Activated CD8-positive, alpha-beta T cell treated with anti-CD3 and anti-CD28 coated beads, Interleukin-2, amount 10 ng/mL, durations not matched to agents 7 days and 5 days (primary cell): ENCODE results near the gene TRMT112. TPM values are rescaled to one million over a fixed set of nuclear protein-coding genes. Genes with fewer than 3 reads are reported as not detected.

Experiments
- ATAC-seq: fragments of 150-1000 bp; cut with Tn5 transposase; one replicate; pipeline ENCODE4 v1.10.0; 2021; ENCODE audit warnings: moderate library complexity
- CTCF ChIA-PET: fragments of 350-600 bp; sonication (Branson Sonifier 250); formaldehyde crosslinking; loops from one replicate; lab custom pipeline; 2021; ENCODE audit warnings: antibody characterized with exemption; lab: Charles Lee
- POLR2A ChIA-PET: fragments of 350-600 bp; sonication (Branson Sonifier 250); formaldehyde crosslinking; loops from one replicate; lab custom pipeline; 2021; ENCODE audit warnings: antibody characterized with exemption; lab: Charles Lee
- DNase-seq: peaks from one replicate; pipeline ENCODE4 v3.0.0-alpha.2; 2020
- H3K27ac Mint-ChIP-seq: one replicate; pipeline ENCODE4 v1.8.0; 2021; ENCODE audit warnings: mild to moderate bottlenecking, mixed read lengths
- H3K27me3 Mint-ChIP-seq: one replicate; pipeline ENCODE4 v1.8.0; 2021; ENCODE audit warnings: low read depth, mixed read lengths
- H3K36me3 Mint-ChIP-seq: one replicate; pipeline ENCODE4 v1.8.0; 2021; ENCODE audit warnings: low read depth, mixed read lengths
- H3K4me1 Mint-ChIP-seq: one replicate; pipeline ENCODE4 v1.8.0; 2021; ENCODE audit warnings: low read depth, mixed read lengths
- H3K4me3 Mint-ChIP-seq: one replicate; pipeline ENCODE4 v1.8.0; 2021; ENCODE audit warnings: mild to moderate bottlenecking, mixed read lengths
- H3K9me3 Mint-ChIP-seq: one replicate; pipeline ENCODE4 v1.8.0; 2022; ENCODE audit warnings: mixed read lengths; ENCODE audit not compliant: insufficient read depth
- total RNA-seq, 2 experiments: library from RNA; stranded (reverse); gene quantifications; one replicate each; pipeline ENCODE4 v1.2.3, GENCODE V29; 2021

The TRMT112 gene
- total RNA-seq, 2 experiments from 2014 or later: 154 to 165 TPM

DNA sequence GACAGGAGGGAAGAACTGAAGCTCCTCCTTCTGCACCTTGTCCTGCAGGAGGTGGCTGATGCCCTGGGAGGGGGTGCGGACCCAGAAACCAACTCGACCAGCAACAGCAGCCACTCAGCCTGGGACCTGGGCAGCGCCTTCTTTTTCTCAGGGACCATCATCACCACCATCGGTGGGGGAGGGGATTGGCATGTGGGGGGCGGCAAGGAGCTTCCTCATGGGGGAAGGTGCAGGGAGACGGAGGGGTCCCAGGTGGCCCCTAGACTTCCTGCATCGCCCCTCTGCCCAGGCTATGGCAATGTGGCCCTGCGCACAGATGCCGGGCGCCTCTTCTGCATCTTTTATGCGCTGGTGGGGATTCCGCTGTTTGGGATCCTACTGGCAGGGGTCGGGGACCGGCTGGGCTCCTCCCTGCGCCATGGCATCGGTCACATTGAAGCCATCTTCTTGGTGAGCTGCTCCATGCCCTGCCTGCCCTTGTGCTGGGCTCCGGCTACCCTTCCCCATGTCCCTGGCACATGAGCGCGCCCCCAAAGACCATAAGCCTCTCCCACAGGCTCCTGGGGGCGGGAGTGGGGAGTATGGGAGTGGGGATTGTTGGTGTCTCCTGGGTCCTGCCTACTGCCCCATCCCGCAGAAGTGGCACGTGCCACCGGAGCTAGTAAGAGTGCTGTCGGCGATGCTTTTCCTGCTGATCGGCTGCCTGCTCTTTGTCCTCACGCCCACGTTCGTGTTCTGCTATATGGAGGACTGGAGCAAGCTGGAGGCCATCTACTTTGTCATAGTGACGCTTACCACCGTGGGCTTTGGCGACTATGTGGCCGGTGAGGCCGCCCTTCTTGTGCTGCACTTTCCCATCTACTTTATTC is 20.3 kb downstream of the TRMT112 start:
- DNase-seq: no peak
- ChIA-PET CTCF (interaction anchor here (1.0 to 4.1 kb wide), 4 partner anchors 7 to 151 kb away, joined by 3 to 21 read pairs (median 3); partner anchors contain the start of genes ESRRA and FERMT3), POLR2A (interaction anchor here (0.8 to 1.1 kb wide), 2 partner anchors 12 to 90 kb away, joined by 3 to 5 read pairs; partner anchors contain the start of gene GPR137)
- H3K9me3 Mint-ChIP-seq: no peaks in the 10 kb centered on the region
- peaks cover 29% of the 10 kb centered on the region for H3K4me1 Mint-ChIP-seq
- peaks cover 82% of the 10 kb centered on the region for H3K27me3 Mint-ChIP-seq
- no peak overlapping the region for H3K27ac Mint-ChIP-seq
- no peak for ATAC-seq
- H3K36me3 Mint-ChIP-seq: no peaks in the 10 kb centered on the region
- H3K4me3 Mint-ChIP-seq: no peak overlapping the region

DNA sequence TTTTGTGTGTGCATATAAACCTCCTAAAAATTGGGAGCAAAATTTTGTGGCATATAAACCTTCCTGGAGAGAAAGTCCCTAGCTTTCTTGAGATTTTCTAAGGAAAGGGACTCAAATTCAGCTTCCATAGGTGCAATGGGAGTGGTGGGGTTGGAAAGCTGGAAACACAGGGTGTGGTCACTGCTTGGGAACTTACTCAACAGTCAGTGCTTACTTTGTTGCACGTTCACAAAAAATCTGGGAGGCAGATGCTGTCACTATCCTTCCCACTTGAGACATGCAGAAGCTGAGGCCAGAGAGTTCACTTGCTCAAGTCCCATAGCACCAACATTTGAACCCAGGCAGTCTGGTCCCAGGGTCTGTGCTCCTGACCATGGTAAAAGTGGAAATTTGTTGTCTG is 21.1 kb downstream of the TRMT112 start:
- Mint-ChIP-seq H3K27ac (no peak overlapping the region), H3K4me1 (peaks cover 26% of the 10 kb centered on the region), H3K27me3 (peaks cover 82% of the 10 kb centered on the region), H3K36me3 (no peaks in the 10 kb centered on the region), H3K4me3 (no peak overlapping the region), H3K9me3 (no peaks in the 10 kb centered on the region)
- ATAC-seq (no peak), DNase-seq (no peak)
- CTCF ChIA-PET: interaction anchor here (1.2 to 4.1 kb wide), 3 partner anchors 8 to 151 kb away, joined by 3 to 21 read pairs (median 3); partner anchors contain the start of gene ESRRA
- POLR2A ChIA-PET: interaction anchor here (1.1 kb wide), 1 partner anchor 11 kb away, joined by 5 read pairs; the partner anchor contains the start of gene GPR137

DNA sequence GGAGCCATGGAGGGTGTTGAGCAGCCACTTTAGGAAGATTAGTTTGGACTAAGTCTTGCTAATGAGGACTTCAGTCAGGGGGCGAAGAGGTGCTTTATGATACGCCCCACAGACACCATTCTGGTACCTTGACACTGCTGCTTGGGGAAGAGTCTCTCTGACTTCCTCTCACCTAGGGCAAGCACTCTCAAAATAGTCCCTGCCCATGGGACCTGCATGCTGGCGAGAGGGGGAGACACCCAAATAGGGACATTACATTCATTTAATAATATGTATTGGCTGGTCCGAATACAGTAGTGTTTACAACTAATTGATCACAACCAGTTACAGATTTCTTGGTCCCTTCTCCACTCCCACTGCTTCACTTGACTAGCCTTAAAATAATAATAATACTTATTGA is 21.6 kb downstream of the TRMT112 start:
- ATAC-seq (no peak), DNase-seq (no peak)
- Mint-ChIP-seq H3K27ac (no peak overlapping the region), H3K36me3 (peaks cover under 1% of the 10 kb centered on the region), H3K27me3 (peaks cover 83% of the 10 kb centered on the region), H3K4me3 (no peak overlapping the region), H3K4me1 (peaks cover 25% of the 10 kb centered on the region), H3K9me3 (no peaks in the 10 kb centered on the region)
- CTCF ChIA-PET: interaction anchor here (1.2 to 4.1 kb wide), 3 partner anchors 8 to 150 kb away, joined by 3 to 21 read pairs (median 3); partner anchors contain the start of gene ESRRA
- POLR2A ChIA-PET: no interaction called here

DNA sequence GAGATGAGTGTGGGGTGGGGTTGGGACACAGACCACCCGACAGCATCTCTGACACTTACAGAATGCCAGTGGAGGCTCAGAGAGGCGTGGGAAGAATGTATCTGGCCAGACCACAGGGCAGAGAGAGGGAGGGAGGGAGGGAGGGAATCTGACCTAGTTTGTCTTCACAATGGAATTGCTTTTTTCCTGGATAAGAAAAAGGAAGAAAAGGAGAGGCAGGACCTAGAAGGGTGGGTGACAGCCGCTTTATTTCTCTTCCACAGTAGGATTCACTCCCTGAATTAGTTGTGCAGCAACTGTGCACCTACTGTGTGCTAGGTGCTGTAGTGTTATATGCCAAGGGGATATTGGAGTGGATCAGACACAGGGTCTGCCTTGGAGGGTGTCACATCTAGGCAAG is 22.6 kb downstream of the TRMT112 start:
- Mint-ChIP-seq H3K9me3 (no peaks in the 10 kb centered on the region), H3K36me3 (peaks cover 2% of the 10 kb centered on the region), H3K4me1 (peaks cover 22% of the 10 kb centered on the region), H3K27me3 (peaks cover 81% of the 10 kb centered on the region), H3K4me3 (no peak overlapping the region), H3K27ac (no peak overlapping the region)
- POLR2A ChIA-PET: interaction anchor here (0.6 to 0.7 kb wide), 2 partner anchors 50 to 65 kb away, joined by 3 to 8 read pairs; no protein-coding TSS in a partner anchor
- ATAC-seq (no peak), DNase-seq (no peak)
- CTCF ChIA-PET: interaction anchor here (4.1 kb wide), 1 partner anchor 9 kb away, joined by 21 read pairs; the partner anchor contains the start of gene ESRRA

DNA sequence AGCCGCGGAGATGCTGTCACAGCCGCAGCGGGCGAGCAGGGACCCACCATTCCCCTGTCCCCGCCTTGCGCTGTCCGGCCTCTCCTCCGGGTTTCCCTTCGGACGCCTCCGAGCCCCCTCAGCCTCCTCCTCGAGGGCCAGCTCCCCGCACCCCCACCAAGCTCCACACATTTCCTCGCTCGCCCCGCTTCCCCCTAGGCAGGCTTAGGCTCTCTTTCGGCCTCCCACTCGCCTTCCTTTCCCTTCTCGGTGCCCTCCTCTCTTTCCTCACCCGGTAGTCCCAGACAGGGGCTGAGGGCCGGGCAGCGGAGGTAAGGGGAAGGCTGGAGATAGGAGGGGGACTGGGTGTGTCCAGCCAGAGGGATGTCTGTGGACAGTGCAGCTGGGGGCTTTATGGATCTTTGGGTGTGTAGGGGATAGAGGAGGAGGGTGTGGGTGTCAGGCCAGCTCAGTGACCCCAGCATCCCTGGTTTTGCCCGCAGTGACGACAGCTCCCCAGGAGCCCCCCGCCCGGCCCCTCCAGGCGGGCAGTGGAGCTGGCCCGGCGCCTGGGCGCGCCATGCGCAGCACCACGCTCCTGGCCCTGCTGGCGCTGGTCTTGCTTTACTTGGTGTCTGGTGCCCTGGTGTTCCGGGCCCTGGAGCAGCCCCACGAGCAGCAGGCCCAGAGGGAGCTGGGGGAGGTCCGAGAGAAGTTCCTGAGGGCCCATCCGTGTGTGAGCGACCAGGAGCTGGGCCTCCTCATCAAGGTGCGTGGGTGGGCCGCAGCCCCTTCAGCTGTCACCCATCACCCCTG is 24.7 kb downstream of the TRMT112 start:
- ATAC-seq: peak; percentile 6
- POLR2A ChIA-PET: interaction anchor here (0.8 to 1.3 kb wide), 5 partner anchors 11 to 107 kb away, joined by 3 to 4 read pairs (median 3); partner anchors contain the start of genes FERMT3 and STIP1
- H3K27me3 Mint-ChIP-seq: peaks cover 62% of the 10 kb centered on the region

DNA sequence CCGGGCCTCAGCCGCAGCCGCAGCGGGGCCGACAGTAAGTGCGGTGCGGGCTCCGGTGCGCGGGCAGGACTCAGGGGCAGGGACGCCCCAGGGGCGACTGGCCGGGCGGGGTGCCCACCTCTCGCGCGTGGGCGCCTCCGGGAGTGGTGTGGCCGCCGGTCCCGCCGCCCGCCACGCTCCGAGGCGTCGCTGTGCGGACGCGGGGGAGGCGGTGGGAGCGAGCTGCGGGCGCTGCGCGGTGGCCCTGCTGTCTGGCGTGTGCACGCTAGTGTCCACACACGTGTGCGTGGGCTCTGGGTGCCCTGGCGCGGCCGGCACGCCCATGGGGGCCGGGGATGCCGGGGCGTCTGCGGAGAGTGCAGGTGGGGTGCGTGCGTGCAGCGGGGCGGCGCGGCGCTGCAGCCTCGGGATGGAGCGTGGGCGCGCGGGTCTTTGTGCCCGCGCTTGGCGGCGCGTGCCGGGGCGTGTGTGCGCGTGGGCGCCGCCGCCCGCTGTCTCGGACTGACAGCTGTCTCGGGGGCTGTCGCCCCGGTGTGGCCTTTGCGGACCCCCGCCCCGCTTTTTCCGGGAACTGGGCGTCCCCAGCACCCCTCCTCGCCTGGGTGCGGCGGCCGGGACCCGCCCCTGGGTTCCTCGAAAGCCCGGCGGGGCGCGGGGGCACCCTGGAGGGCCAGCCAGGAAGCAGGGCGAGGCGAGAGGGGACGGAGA is 25.5 kb downstream of the TRMT112 start:
- Mint-ChIP-seq H3K4me1 (peaks cover 14% of the 10 kb centered on the region), H3K27ac (no peak overlapping the region), H3K4me3 (no peak overlapping the region), H3K27me3 (peaks cover 54% of the 10 kb centered on the region), H3K9me3 (no peaks in the 10 kb centered on the region), H3K36me3 (peaks cover 2% of the 10 kb centered on the region)
- DNase-seq (no peak), ATAC-seq (peak; percentile 57)
- POLR2A ChIA-PET: interaction anchor here (0.9 to 1.3 kb wide), 4 partner anchors 20 to 106 kb away, joined by 3 read pairs; partner anchors contain the start of genes FERMT3 and STIP1
- CTCF ChIA-PET: no interaction called here

More for the DNA sequence above, 24.7 kb downstream of the TRMT112 start:
- no peaks in the 10 kb centered on the region for H3K9me3 Mint-ChIP-seq
- CTCF ChIA-PET: interaction anchor here (4.1 kb wide), 1 partner anchor 11 kb away, joined by 21 read pairs; the partner anchor contains the start of gene ESRRA
- no peak for DNase-seq
- H3K4me1 Mint-ChIP-seq: peaks cover 17% of the 10 kb centered on the region
- peaks cover 2% of the 10 kb centered on the region for H3K36me3 Mint-ChIP-seq
- H3K4me3 Mint-ChIP-seq: no peak overlapping the region
- H3K27ac Mint-ChIP-seq: no peak overlapping the region

DNA sequence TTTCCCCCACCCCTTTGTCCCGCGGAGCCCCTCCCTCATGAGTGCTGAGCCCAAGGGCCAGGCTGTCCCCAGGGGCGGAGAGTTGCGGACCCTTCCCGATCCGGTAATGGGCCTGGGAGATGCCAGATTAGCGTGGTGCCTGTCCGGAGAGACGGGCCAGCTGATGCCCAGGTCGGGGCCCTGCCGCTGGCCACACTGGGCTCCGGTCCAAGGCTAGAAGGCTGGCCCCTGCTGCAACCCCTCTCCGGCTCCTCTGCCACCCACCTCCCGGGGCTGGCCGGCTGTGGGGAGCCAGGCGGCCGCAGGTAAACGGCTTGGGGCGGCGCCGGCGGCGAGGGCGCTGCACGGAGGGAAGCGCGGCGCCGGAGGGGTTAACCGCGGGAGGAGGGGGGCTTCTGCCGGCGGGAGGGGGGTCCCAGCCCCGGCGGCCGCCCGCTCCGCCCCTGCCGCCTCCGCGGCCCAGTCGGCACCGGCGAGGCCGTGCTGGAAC is 26.1 kb downstream of the TRMT112 start, which contains the start of gene KCNK4:
Gene KCNK4, plus strand, starts transcription at position 41 of the 490 bp plus-strand sequence. CDS start 1,717 bp downstream, outside the sequence.
- CTCF ChIA-PET: no interaction called here
- H3K36me3 Mint-ChIP-seq: peaks cover 2% of the 10 kb centered on the region
- peaks cover 20% of the 10 kb centered on the region for H3K4me1 Mint-ChIP-seq
- no peak within 1 kb of the TSS for H3K4me3 Mint-ChIP-seq
- ATAC-seq: no peak
- DNase-seq: no peak
- POLR2A ChIA-PET: no interaction called here
- peaks cover 48% of the 10 kb centered on the region for H3K27me3 Mint-ChIP-seq
- no peak within 1 kb of the TSS for H3K27ac Mint-ChIP-seq
- H3K9me3 Mint-ChIP-seq: no peaks in the 10 kb centered on the region

DNA sequence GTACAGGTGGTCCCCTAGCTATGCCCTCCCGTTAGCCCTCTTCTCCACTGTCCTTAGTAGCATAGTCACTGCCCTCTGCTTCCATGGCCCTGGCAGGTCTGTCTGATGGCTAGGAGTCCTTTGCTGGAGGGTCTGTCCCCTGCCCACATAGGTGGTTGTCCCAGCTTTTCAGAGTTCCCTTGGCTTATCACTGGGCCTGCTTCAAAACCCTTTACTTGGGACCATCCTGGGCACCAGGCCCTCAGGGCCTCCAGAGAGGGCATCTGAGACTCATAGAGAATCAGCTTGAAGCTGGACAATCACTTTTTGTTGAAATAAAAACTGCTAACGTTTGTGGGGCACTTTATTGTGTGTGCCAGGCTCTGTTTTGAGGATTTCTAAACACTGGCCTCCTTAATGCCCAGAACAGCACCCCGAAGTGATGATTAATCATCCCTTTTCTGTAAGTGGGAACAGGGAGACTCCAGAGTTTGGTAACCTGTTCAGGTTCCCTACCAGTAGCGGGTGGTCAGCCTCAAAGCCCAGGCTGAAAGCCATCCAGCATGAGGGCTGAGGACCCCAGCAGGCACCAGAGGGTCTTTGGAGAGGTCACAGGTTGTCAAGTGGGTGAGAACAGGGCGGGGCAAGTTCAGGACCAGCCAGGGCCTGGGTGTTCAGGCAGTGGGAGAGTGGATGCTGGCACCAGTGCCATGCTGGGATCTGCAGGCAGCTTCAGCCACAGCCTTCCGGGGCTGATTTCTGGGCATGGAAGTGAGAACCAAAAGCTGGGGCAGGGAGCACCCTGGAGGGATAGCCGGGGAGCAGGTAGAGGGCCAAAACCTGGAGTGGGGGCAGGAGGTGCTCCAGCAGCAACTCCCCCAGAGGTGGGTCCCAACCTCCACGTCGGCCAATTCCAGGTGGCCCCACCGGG is 26.8 kb downstream of the TRMT112 start:
- H3K9me3 Mint-ChIP-seq: no peaks in the 10 kb centered on the region
- H3K4me3 Mint-ChIP-seq: no peak overlapping the region
- ChIA-PET CTCF (interaction anchor here (1.4 to 8.6 kb wide), 2 partner anchors 12 to 86 kb away, joined by 7 to 118 read pairs; partner anchors contain the start of genes CATSPERZ and ESRRA), POLR2A (interaction anchor here (0.6 to 1.2 kb wide), 2 partner anchors 14 to 1504 kb away, joined by 3 read pairs; no protein-coding TSS in a partner anchor)
- H3K4me1 Mint-ChIP-seq: peaks cover 22% of the 10 kb centered on the region
- H3K27ac Mint-ChIP-seq: no peak overlapping the region
- no peak for ATAC-seq
- DNase-seq: no peak
- peaks cover 2% of the 10 kb centered on the region for H3K36me3 Mint-ChIP-seq
- H3K27me3 Mint-ChIP-seq: peaks cover 41% of the 10 kb centered on the region

DNA sequence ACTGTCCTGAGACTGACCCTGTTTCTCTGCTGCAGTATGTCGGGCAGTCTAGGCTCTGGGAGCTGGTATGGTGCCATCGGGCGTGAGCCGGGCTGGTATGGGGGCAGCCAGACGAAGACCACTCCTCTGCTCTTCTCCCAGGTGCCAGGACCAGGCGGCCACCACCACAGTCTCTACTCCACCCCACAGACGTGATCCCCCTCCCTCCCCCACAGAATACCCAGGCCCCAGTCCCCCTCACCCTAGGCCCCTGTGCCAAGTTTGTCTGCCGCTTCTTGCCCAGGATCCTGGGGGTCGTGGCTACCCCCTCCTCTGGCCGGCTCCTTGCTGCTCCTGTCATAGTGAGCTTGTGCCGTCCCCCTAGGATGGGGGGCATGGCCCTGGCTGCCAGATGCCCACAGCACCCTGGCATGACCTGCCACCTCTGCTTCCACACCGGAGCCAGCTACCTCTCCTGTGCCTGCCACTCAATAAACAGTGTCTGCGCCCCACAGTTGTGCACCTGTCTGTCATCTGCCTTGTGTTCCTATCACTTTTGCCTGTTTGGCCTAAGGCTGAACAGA is 28.3 kb downstream of the TRMT112 start:
- Mint-ChIP-seq H3K36me3 (peaks cover 2% of the 10 kb centered on the region), H3K9me3 (no peaks in the 10 kb centered on the region)
- ATAC-seq: no peak

More for the DNA sequence above, 28.3 kb downstream of the TRMT112 start:
- H3K4me1 Mint-ChIP-seq: peaks cover 24% of the 10 kb centered on the region
- ChIA-PET POLR2A (interaction anchor here (1.2 kb wide), 1 partner anchor 1503 kb away, joined by 3 read pairs; no protein-coding TSS in a partner anchor), CTCF (interaction anchor here (1.1 to 8.6 kb wide), 3 partner anchors 14 to 85 kb away, joined by 3 to 118 read pairs (median 7); partner anchors contain the start of genes CATSPERZ and ESRRA)
- no peak overlapping the region for H3K27ac Mint-ChIP-seq
- peaks cover 30% of the 10 kb centered on the region for H3K27me3 Mint-ChIP-seq
- no peak for DNase-seq
- H3K4me3 Mint-ChIP-seq: no peak overlapping the region
